GM23338 (cell line): ENCODE data around the gene MAPK1.

Experiments
- CREB1 ChIP-seq: fragments of 250-450 bp; sonication (Bioruptor Pico); IDR thresholded peaks from 2 replicates; pipeline ENCODE4 v1.5.0; 2020; ENCODE audit warnings: low read depth, mild to moderate bottlenecking, moderate library complexity
- CTCF ChIP-seq, 2 experiments: fragments of 200-600 bp in 1 of 2; sonication (generic) in 1 of 2; conservative IDR thresholded peaks; 2 replicates each; pipeline versions ENCODE4 v1.5.1 to v1.6.1; 2016 to 2017; ENCODE audit warnings: antibody characterized with exemption in 2 of 2, low read depth in 2 of 2, mild to moderate bottlenecking in 2 of 2, moderate library complexity in 1 of 2
- ETS1 ChIP-seq: IDR thresholded peaks from 2 replicates; pipeline ENCODE4 v1.6.1; 2016; ENCODE audit warnings: antibody characterized with exemption
- EZH2 ChIP-seq: fragments of 200-600 bp; sonication (generic); IDR thresholded peaks from one replicate; pipeline ENCODE4 v1.8.0; 2017; ENCODE audit warnings: antibody characterized with exemption, mild to moderate bottlenecking, low read depth; ENCODE audit not compliant: unreplicated experiment
- EZH2phosphoT487 ChIP-seq: fragments of 200-600 bp; sonication (generic); IDR thresholded peaks from one replicate; pipeline ENCODE4 v1.8.1; 2018; ENCODE audit warnings: antibody characterized with exemption; ENCODE audit not compliant: unreplicated experiment
- JUNB ChIP-seq: IDR thresholded peaks from one replicate; pipeline ENCODE4 v1.6.1; 2016; ENCODE audit warnings: antibody characterized with exemption; ENCODE audit not compliant: unreplicated experiment
- NANOG ChIP-seq: IDR thresholded peaks from 2 replicates; pipeline ENCODE4 v1.6.1; 2016; ENCODE audit warnings: antibody characterized with exemption, borderline replicate concordance
- POLR2AphosphoS5 ChIP-seq: IDR thresholded peaks from 2 replicates; pipeline ENCODE4 v1.6.1; 2016; ENCODE audit warnings: antibody characterized with exemption, low read depth
- REST ChIP-seq: IDR thresholded peaks from one replicate; pipeline ENCODE4 v1.6.1; 2018; ENCODE audit warnings: antibody characterized with exemption; ENCODE audit not compliant: unreplicated experiment
- STAT1 ChIP-seq: IDR thresholded peaks from one replicate; pipeline ENCODE4 v1.6.1; 2016; ENCODE audit warnings: antibody characterized with exemption; ENCODE audit not compliant: unreplicated experiment
- ZNF114 ChIP-seq: fragments of 250-450 bp; sonication (Bioruptor Pico); IDR thresholded peaks from 2 replicates; pipeline ENCODE4 v1.5.0; 2020; ENCODE audit warnings: mild to moderate bottlenecking, moderate library complexity
- ZNF331 ChIP-seq: fragments of 250-450 bp; sonication (Bioruptor Pico); IDR thresholded peaks from 2 replicates; pipeline ENCODE4 v1.5.0; 2020; ENCODE audit warnings: low read depth, mild to moderate bottlenecking, moderate library complexity

- no peak for TF ChIP-seq EZH2
- no peak for TF ChIP-seq POLR2AphosphoS5
- TF ChIP-seq CTCF (conservative IDR thresholded peaks at IDR 0.05; ENCODE audit: low read depth in 2 of 2) = no peak
- TF ChIP-seq ETS1 = no peak
- no peak for TF ChIP-seq REST
- TF ChIP-seq CREB1 = no peak
- TF ChIP-seq ZNF331 (CRISPR knock-in tag) = no peak
- no peak for TF ChIP-seq JUNB
- no peak for TF ChIP-seq EZH2phosphoT487
- no peak for TF ChIP-seq STAT1
- no peak for TF ChIP-seq NANOG
- no peak for TF ChIP-seq ZNF114
These were observed 129.4 kb downstream of the MAPK1 start for GRCh38 chr22:21738081-21738480.
